HCT116 (cell line): ENCODE data around the gene WDR90. TPM values are rescaled to one million over a fixed set of nuclear protein-coding genes. Genes with fewer than 3 reads are reported as not detected.

Source experiments
- ATAC-seq: fragments of 200-7000 bp; cut with Tn5 transposase; 2 replicates; pipeline ENCODE4 v1.9.1; 2020; ENCODE audit warnings: mild to moderate bottlenecking, moderate library complexity
- BruUV-seq: library from RNA; stranded (reverse); fragments of 400-500 nt; replicated peaks from 2 replicates; lab custom pipeline; 2021; lab: Mats Ljungman, UMichigan
- CTCF ChIA-PET: fragments of 300-600 bp; sonication (Branson Sonifier 250); formaldehyde crosslinking; loops from one replicate; lab custom pipeline; 2021; ENCODE audit warnings: antibody characterized with exemption; lab: Charles Lee
- POLR2A ChIA-PET: fragments of 300-600, 350-600 bp; sonication (Branson Sonifier 250); formaldehyde crosslinking; loops from one replicate; lab custom pipeline; 2021; ENCODE audit warnings: antibody characterized with exemption; lab: Charles Lee
- RAD21 ChIA-PET, 2 experiments: fragments of 300-600 bp; sonication (Branson Sonifier 250); formaldehyde crosslinking; loops; one replicate each; lab custom pipeline; 2023; ENCODE audit warnings: low total read pairs in 2 of 2; ENCODE audit not compliant: uncharacterized antibody in 2 of 2, unreplicated experiment in 2 of 2, low non-redundant PET in 1 of 2; lab: Charles Lee
- DNase-seq: peaks from one replicate; pipeline ENCODE4 v3.0.0-alpha.2; 2010; ENCODE audit warnings: low read depth, low spot score
- H2AFZ ChIP-seq: fragments of 200-600 bp; shearing (Covaris generic), sonication (generic); 2 replicates; pipeline ENCODE4 v1.6.1; 2017; ENCODE audit warnings: low read depth, mixed run types, mixed read lengths, antibody characterized with exemption, low read length; ENCODE audit not compliant: poor library complexity, severe bottlenecking
- H3K27ac ChIP-seq: 2 replicates; pipeline ENCODE4 v1.5.1; 2012; ENCODE audit warnings: low read depth, low read length
- H3K27me3 ChIP-seq: fragments of 200-600 bp; sonication (generic); 2 replicates; pipeline ENCODE4 v1.6.1; 2016; ENCODE audit warnings: mixed run types, low read length, mixed read lengths; ENCODE audit not compliant: insufficient read depth
- H3K36me3 ChIP-seq, 2 experiments: fragments of 200-500 bp in 1 of 2; fragments of 200-600 bp in 1 of 2; sonication (Bioruptor generic) in 1 of 2; sonication (generic) in 1 of 2; 2 replicates each; pipeline versions ENCODE4 v1.5.1 to v1.6.1; 2014 to 2016; ENCODE audit warnings: low read length in 2 of 2, inconsistent platforms in 1 of 2, mixed read lengths in 1 of 2, mixed run types in 1 of 2; ENCODE audit not compliant: insufficient read depth in 2 of 2, control insufficient read depth in 1 of 2
- H3K4me1 ChIP-seq, 2 experiments: fragments of 200-600 bp in 1 of 2; sonication (generic) in 1 of 2; 2 replicates each; pipeline versions ENCODE4 v1.5.1 to v1.6.1; 2012 to 2017; ENCODE audit warnings: low read length in 2 of 2, inconsistent platforms in 1 of 2, mild to moderate bottlenecking in 1 of 2, mixed read lengths in 1 of 2, mixed run types in 1 of 2, moderate library complexity in 1 of 2; ENCODE audit not compliant: insufficient read depth in 2 of 2, control insufficient read depth in 1 of 2
- H3K4me2 ChIP-seq: fragments of 200-600 bp; sonication (generic); 2 replicates; pipeline ENCODE4 v1.6.1; 2017; ENCODE audit warnings: mixed run types, low read length, mixed read lengths
- H3K4me3 ChIP-seq, 2 experiments: fragments of 200-600 bp in 1 of 2; sonication (generic) in 1 of 2; replicated peaks in 1 of 2; 2 replicates each; pipeline ENCODE4 v1.5.1; 2011 to 2016; ENCODE audit warnings: low read length in 2 of 2, control low read depth in 1 of 2, low read depth in 1 of 2, mild to moderate bottlenecking in 1 of 2, mixed read lengths in 1 of 2, mixed run types in 1 of 2
- H3K79me2 ChIP-seq: fragments of 200-600 bp; sonication (generic); 2 replicates; pipeline ENCODE4 v1.6.1; 2017; ENCODE audit warnings: mild to moderate bottlenecking, mixed run types, low read length, moderate library complexity, mixed read lengths; ENCODE audit not compliant: insufficient read depth
- H3K9ac ChIP-seq: fragments of 200-600 bp; sonication (generic); 2 replicates; pipeline ENCODE4 v1.6.1; 2016; ENCODE audit warnings: low read length, mixed read lengths
- H3K9me2 ChIP-seq: fragments of 200-600 bp; sonication (generic), shearing (Covaris generic); 2 replicates; pipeline ENCODE4 v1.6.1; 2017; ENCODE audit warnings: mixed run types, mild to moderate bottlenecking, moderate library complexity; ENCODE audit not compliant: insufficient read depth
- H3K9me3 ChIP-seq, 2 experiments: fragments of 200-500 bp in 1 of 2; fragments of 200-600 bp in 1 of 2; sonication (Bioruptor generic) in 1 of 2; sonication (generic) in 1 of 2; 2 replicates each; pipeline ENCODE4 v1.6.1; 2014 to 2017; ENCODE audit warnings: low read length in 2 of 2, mixed read lengths in 2 of 2, inconsistent platforms in 1 of 2, low read depth in 1 of 2, mild to moderate bottlenecking in 1 of 2, mixed run types in 1 of 2, moderate library complexity in 1 of 2; ENCODE audit not compliant: control insufficient read depth in 1 of 2, insufficient read depth in 1 of 2
- H4K20me1 ChIP-seq: fragments of 200-600 bp; sonication (generic), shearing (Covaris generic); 2 replicates; pipeline ENCODE4 v1.6.1; 2017; ENCODE audit warnings: mixed run types, mild to moderate bottlenecking, moderate library complexity; ENCODE audit not compliant: insufficient read depth
- CBX3 ChIP-seq: IDR thresholded peaks from 2 replicates; pipeline ENCODE4 v1.6.1; 2012; ENCODE audit warnings: low read depth
- FOSL1 ChIP-seq: IDR thresholded peaks from 2 replicates; pipeline ENCODE4 v1.6.1; 2012; ENCODE audit warnings: low read depth
- MAX ChIP-seq: IDR thresholded peaks from 2 replicates; pipeline ENCODE4 v1.6.1; 2012
- POLR2A ChIP-seq: IDR thresholded peaks from 2 replicates; pipeline ENCODE4 v1.7.0; 2011; ENCODE audit warnings: borderline replicate concordance; ENCODE audit not compliant: insufficient read depth, insufficient read length; ENCODE audit errors: extremely low read depth
- SIN3A ChIP-seq: IDR thresholded peaks from 2 replicates; pipeline ENCODE4 v1.6.1; 2012; ENCODE audit warnings: low read depth
- SRF ChIP-seq: IDR thresholded peaks from 2 replicates; pipeline ENCODE4 v1.6.1; 2012; ENCODE audit warnings: low read depth
- YY1 ChIP-seq: IDR thresholded peaks from 2 replicates; pipeline ENCODE4 v1.6.1; 2011; ENCODE audit warnings: low read length, low read depth, moderate library complexity, mild to moderate bottlenecking; ENCODE audit not compliant: insufficient replicate concordance; ENCODE audit errors: extremely low read depth
- intact Hi-C: fragments of 100-400 bp; cut with micrococcal nuclease; formaldehyde crosslinking; loops from 2 replicates; pipeline ENCODE4 v1.10.0; 2022
- total RNA-seq: library from RNA; stranded (reverse); gene quantifications from one replicate; pipeline ENCODE4 v1.2.1, GENCODE V29; 2021; ENCODE audit not compliant: unreplicated experiment

The WDR90 gene
- total RNA-seq, 1 experiment from 2014 or later, result 73.7 TPM

GRCh38 chr16:707062-707538 lies 57.9 kb downstream of the WDR90 start:
- POLR2A ChIA-PET, result interaction anchor here (1.4 to 1.7 kb wide), 2 partner anchors 13 to 81 kb away, joined by 4 to 7 read pairs; partner anchors contain the start of genes CHTF18 and RPUSD1
- ATAC-seq (no peak), DNase-seq (no peak)
- H3K27ac ChIP-seq, result peak overlapping the region; percentile 18; the same call in 1 of the 2 replicates
- no peak overlapping the region for H3K9ac ChIP-seq
- H3K4me1 ChIP-seq, result peaks cover 3 to 40% of the 10 kb centered on the region in 2 experiments
- no peaks in the 10 kb centered on the region for H3K9me2 ChIP-seq
- H2AFZ ChIP-seq, result no peak overlapping the region
- no peaks in the 10 kb centered on the region for H3K27me3 ChIP-seq
- H3K4me3 ChIP-seq, result no peak overlapping the region
- CTCF ChIA-PET, result no interaction called here
- H3K9me3 ChIP-seq, result no peaks in the 10 kb centered on the region
- intact Hi-C loops, result no loop called here
- H3K79me2 ChIP-seq, result peaks cover 30% of the 10 kb centered on the region
- TF ChIP-seq POLR2A, result no peak
- no peak for TF ChIP-seq SRF
- TF ChIP-seq SIN3A, result no peak
- no peak for TF ChIP-seq YY1
- TF ChIP-seq FOSL1, result no peak
- no peak for TF ChIP-seq CBX3
- BruUV-seq, result no TSS peak
- H4K20me1 ChIP-seq, result no peaks in the 10 kb centered on the region
- no peak overlapping the region for H3K4me2 ChIP-seq
- RAD21 ChIA-PET, result no interaction called here
- H3K36me3 ChIP-seq, result no peaks in the 10 kb centered on the region; a peak in 2 of 4 replicates

GRCh38 chr16:708019-708418 lies 58.9 kb downstream of the WDR90 start:
- intact Hi-C loops, result no loop called here
- POLR2A ChIA-PET, result interaction anchor here (1.4 to 1.7 kb wide), 2 partner anchors 12 to 80 kb away, joined by 4 to 7 read pairs; partner anchors contain the start of genes CHTF18 and RPUSD1
- no peaks in the 10 kb centered on the region for H3K9me2 ChIP-seq
- H2AFZ ChIP-seq, result no peak overlapping the region
- peaks cover 10 to 49% of the 10 kb centered on the region in 2 experiments for H3K4me1 ChIP-seq
- H3K27ac ChIP-seq, result no peak overlapping the region
- ATAC-seq (no peak), DNase-seq (no peak)
- H3K9ac ChIP-seq, result no peak overlapping the region
- no peak for TF ChIP-seq POLR2A
- no peak for TF ChIP-seq SRF
- no peak for TF ChIP-seq SIN3A
- no peak for TF ChIP-seq MAX
- TF ChIP-seq, all 23 proteins: peak for 0
- CTCF ChIA-PET, result no interaction called here
- RAD21 ChIA-PET, result no interaction called here
- H4K20me1 ChIP-seq, result no peaks in the 10 kb centered on the region
- H3K79me2 ChIP-seq, result peaks cover 21% of the 10 kb centered on the region
- BruUV-seq, result no TSS peak
- no peak overlapping the region for H3K4me2 ChIP-seq
- no peaks in the 10 kb centered on the region for H3K36me3 ChIP-seq
- no peak overlapping the region for H3K4me3 ChIP-seq
- H3K27me3 ChIP-seq, result no peaks in the 10 kb centered on the region
- no peaks in the 10 kb centered on the region for H3K9me3 ChIP-seq
